Thyroid gland (tissue), 4 donors: ENCODE data around the gene CBFA2T3.

Experiments
- POLR2A ChIP-seq, 2 donors: fragments of 450-650 bp; IDR thresholded peaks; one replicate each; pipeline ENCODE4 v1.6.1; 2017; ENCODE audit warnings: antibody characterized with exemption in 2 of 2, mild to moderate bottlenecking in 2 of 2, moderate library complexity in 1 of 2
- TF ChIP-seq, protein P1 (sequence below), 6 experiments: fragments of 200-600 bp in 3 of 6; fragments of 450-650 bp in 3 of 6; sonication (generic) in 3 of 6; IDR thresholded peaks; one replicate each; pipeline ENCODE4 v1.5.1; 2016 to 2019; ENCODE audit warnings: antibody characterized with exemption in 6 of 6, mild to moderate bottlenecking in 2 of 6, inconsistent platforms in 1 of 6, moderate library complexity in 1 of 6

GRCh38 chr16:88876942-88877526, 100.0 kb downstream of the CBFA2T3 start:
- TF ChIP-seq, protein P1, sequence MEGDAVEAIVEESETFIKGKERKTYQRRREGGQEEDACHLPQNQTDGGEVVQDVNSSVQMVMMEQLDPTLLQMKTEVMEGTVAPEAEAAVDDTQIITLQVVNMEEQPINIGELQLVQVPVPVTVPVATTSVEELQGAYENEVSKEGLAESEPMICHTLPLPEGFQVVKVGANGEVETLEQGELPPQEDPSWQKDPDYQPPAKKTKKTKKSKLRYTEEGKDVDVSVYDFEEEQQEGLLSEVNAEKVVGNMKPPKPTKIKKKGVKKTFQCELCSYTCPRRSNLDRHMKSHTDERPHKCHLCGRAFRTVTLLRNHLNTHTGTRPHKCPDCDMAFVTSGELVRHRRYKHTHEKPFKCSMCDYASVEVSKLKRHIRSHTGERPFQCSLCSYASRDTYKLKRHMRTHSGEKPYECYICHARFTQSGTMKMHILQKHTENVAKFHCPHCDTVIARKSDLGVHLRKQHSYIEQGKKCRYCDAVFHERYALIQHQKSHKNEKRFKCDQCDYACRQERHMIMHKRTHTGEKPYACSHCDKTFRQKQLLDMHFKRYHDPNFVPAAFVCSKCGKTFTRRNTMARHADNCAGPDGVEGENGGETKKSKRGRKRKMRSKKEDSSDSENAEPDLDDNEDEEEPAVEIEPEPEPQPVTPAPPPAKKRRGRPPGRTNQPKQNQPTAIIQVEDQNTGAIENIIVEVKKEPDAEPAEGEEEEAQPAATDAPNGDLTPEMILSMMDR (IDR thresholded peaks at IDR 0.05) = no peak
- no peak for TF ChIP-seq POLR2A (IDR thresholded peaks at IDR 0.05)
